DOHH2 (cell line): ENCODE results near the gene RAD9B.
A peak's percentile ranks its signal among the peaks of the same experiment; 100 is the strongest.

Experiments used
- H3F3A ChIP-seq: fragments of 200-600 bp; sonication (generic), shearing (Covaris generic); 2 replicates; pipeline ENCODE4 v1.6.0; 2016; ENCODE audit warnings: antibody characterized with exemption, mild to moderate bottlenecking; ENCODE audit not compliant: control insufficient read depth, insufficient read depth
- H3K27ac ChIP-seq: fragments of 200-600 bp; sonication (generic); 2 replicates; pipeline ENCODE4 v1.5.1; 2014; ENCODE audit warnings: low read depth, mild to moderate bottlenecking, low read length, moderate library complexity
- H3K27me3 ChIP-seq: fragments of 200-600 bp; sonication (generic); 2 replicates; pipeline ENCODE4 v1.6.1; 2014; ENCODE audit warnings: mild to moderate bottlenecking, low read length, mixed read lengths; ENCODE audit not compliant: control insufficient read depth
- H3K36me3 ChIP-seq: fragments of 200-600 bp; sonication (generic); 2 replicates; pipeline ENCODE4 v1.6.1; 2014; ENCODE audit warnings: mild to moderate bottlenecking, low read length, moderate library complexity, mixed read lengths; ENCODE audit not compliant: control insufficient read depth
- H3K4me1 ChIP-seq: fragments of 200-600 bp; sonication (generic); 2 replicates; pipeline ENCODE4 v1.6.1; 2014; ENCODE audit warnings: mild to moderate bottlenecking, low read length, mixed read lengths; ENCODE audit not compliant: control insufficient read depth
- H3K4me2 ChIP-seq: fragments of 200-600 bp; sonication (generic); 2 replicates; pipeline ENCODE4 v1.6.0; 2014; ENCODE audit warnings: mild to moderate bottlenecking, low read length, moderate library complexity
- H3K4me3 ChIP-seq: fragments of 200-600 bp; sonication (generic); 2 replicates; pipeline ENCODE4 v1.5.1; 2014; ENCODE audit warnings: mild to moderate bottlenecking, low read length, mixed read lengths
- H3K79me2 ChIP-seq: fragments of 200-600 bp; sonication (generic); 2 replicates; pipeline ENCODE4 v1.6.1; 2014; ENCODE audit warnings: mild to moderate bottlenecking, low read length, mixed read lengths; ENCODE audit not compliant: control insufficient read depth
- H3K9me2 ChIP-seq: fragments of 200-600 bp; sonication (generic); replicated peaks from 2 replicates; pipeline ENCODE4 v1.6.1; 2014; ENCODE audit warnings: mild to moderate bottlenecking, low read length, mixed read lengths; ENCODE audit not compliant: control insufficient read depth
- H3K9me3 ChIP-seq: fragments of 200-600 bp; sonication (generic); 2 replicates; pipeline ENCODE4 v1.6.1; 2014; ENCODE audit warnings: antibody characterized with exemption, low read length, mixed read lengths; ENCODE audit not compliant: control insufficient read depth, insufficient read depth
- H4K20me1 ChIP-seq: fragments of 200-600 bp; sonication (generic); 2 replicates; pipeline ENCODE4 v1.6.0; 2014; ENCODE audit warnings: low read depth, mild to moderate bottlenecking, antibody characterized with exemption, low read length, moderate library complexity; ENCODE audit not compliant: control insufficient read depth, insufficient read depth
- CTCF ChIP-seq: fragments of 200-600 bp; sonication (generic); IDR thresholded peaks from one replicate; pipeline ENCODE4 v1.5.1; 2014; ENCODE audit warnings: antibody characterized with exemption, mild to moderate bottlenecking, low read depth, low read length; ENCODE audit not compliant: poor library complexity, severe bottlenecking
- EZH2phosphoT487 ChIP-seq: fragments of 200-600 bp; sonication (generic); IDR thresholded peaks from 2 replicates; pipeline ENCODE4 v1.6.1; 2017; ENCODE audit warnings: borderline replicate concordance, mild to moderate bottlenecking, antibody characterized with exemption, low read length, moderate library complexity, mixed read lengths

The RAD9B gene

GRCh38 chr12:110533607-110534006 lies 31.5 kb downstream of the RAD9B start:
- Histone ChIP-seq H3K4me3 (no peak overlapping the region), H3K9me3 (no peaks in the 10 kb centered on the region), H3K27ac (no peak overlapping the region), H3F3A (peaks cover 11% of the 10 kb centered on the region; the same call in 1 of the 2 replicates), H3K4me2 (peak overlapping the region; percentile 23), H3K79me2 (peaks cover 19% of the 10 kb centered on the region), H3K27me3 (no peaks in the 10 kb centered on the region), H4K20me1 (no peaks in the 10 kb centered on the region), H3K9me2 (no peaks in the 10 kb centered on the region), H3K36me3 (peaks cover 68% of the 10 kb centered on the region), H3K4me1 (peaks cover 53% of the 10 kb centered on the region)
- TF ChIP-seq EZH2phosphoT487 (no peak), CTCF (no peak)

GRCh38 chr12:110534811-110535210 lies 32.7 kb downstream of the RAD9B start:
- Histone ChIP-seq H3K9me2 (no peaks in the 10 kb centered on the region), H4K20me1 (no peaks in the 10 kb centered on the region), H3F3A (peaks cover 16% of the 10 kb centered on the region; the same call in 1 of the 2 replicates), H3K4me2 (no peak overlapping the region), H3K4me1 (peaks cover 50% of the 10 kb centered on the region), H3K27ac (no peak overlapping the region), H3K36me3 (peaks cover 80% of the 10 kb centered on the region), H3K9me3 (no peaks in the 10 kb centered on the region), H3K79me2 (peaks cover 29% of the 10 kb centered on the region), H3K27me3 (no peaks in the 10 kb centered on the region), H3K4me3 (no peak overlapping the region)
- TF ChIP-seq CTCF (no peak), EZH2phosphoT487 (no peak)

- peaks cover 34% of the 10 kb centered on the region for H3K79me2 ChIP-seq
- no peaks in the 10 kb centered on the region for H3K27me3 ChIP-seq
- H3K9me2 ChIP-seq: no peaks in the 10 kb centered on the region
- H3K4me3 ChIP-seq: no peak overlapping the region
- no peak overlapping the region for H3K4me2 ChIP-seq
- no peaks in the 10 kb centered on the region for H4K20me1 ChIP-seq
- H3K27ac ChIP-seq: no peak overlapping the region
- no peaks in the 10 kb centered on the region for H3K9me3 ChIP-seq
- peaks cover 9% of the 10 kb centered on the region; the same call in 1 of the 2 replicates for H3F3A ChIP-seq
- TF ChIP-seq EZH2phosphoT487: no peak
- peaks cover 28% of the 10 kb centered on the region for H3K4me1 ChIP-seq
- H3K36me3 ChIP-seq: peaks cover 83% of the 10 kb centered on the region
These were observed 34.9 kb downstream of the RAD9B start for GRCh38 chr12:110536834-110537604.
